Stomach (tissue), 4 donors: ENCODE measurements around the gene RXRG.

ENCODE experiments used
- CTCF ChIP-seq, 7 experiments: fragments of 450-650 bp in 4 of 7; fragments of 200-600 bp in 3 of 7; sonication (generic) in 3 of 7; IDR thresholded peaks; one replicate each; pipeline ENCODE4 v1.5.1; 2016 to 2019; ENCODE audit warnings: antibody characterized with exemption in 7 of 7, control low read depth in 2 of 7, mild to moderate bottlenecking in 1 of 7
- EP300 ChIP-seq: sonication (generic); formaldehyde crosslinking; IDR thresholded peaks from one replicate; pipeline ENCODE4 v1.6.1; 2017; ENCODE audit warnings: antibody characterized with exemption
- POLR2A ChIP-seq, 4 donors: fragments of 450-650 bp; IDR thresholded peaks; one replicate each; pipeline ENCODE4 v1.6.1; 2016; ENCODE audit warnings: antibody characterized with exemption in 4 of 4, control low read depth in 2 of 4, mild to moderate bottlenecking in 1 of 4, moderate library complexity in 1 of 4
- POLR2AphosphoS5 ChIP-seq, 3 donors: sonication (generic); formaldehyde crosslinking; IDR thresholded peaks; one replicate each; pipeline ENCODE4 v1.6.1; 2016; ENCODE audit warnings: antibody characterized with exemption in 3 of 3

- TF ChIP-seq CTCF (IDR thresholded peaks at IDR 0.05) (no peak), POLR2A (IDR thresholded peaks at IDR 0.05) (no peak), POLR2AphosphoS5 (IDR thresholded peaks at IDR 0.05) (no peak), EP300 (no peak)
Measured at GRCh38 chr1:165414620-165415019, 30.3 kb downstream of the RXRG start.
